Mononuclear cell (primary cell): ENCODE data around the gene ANKRD11. TPM values are rescaled to one million over a fixed set of nuclear protein-coding genes. Genes with fewer than 3 reads are reported as not detected.

Experiments used
- H3K27me3 ChIP-seq: 2 replicates; pipeline ENCODE4 v1.6.0; 2011; ENCODE audit warnings: low read length, control low read depth; ENCODE audit not compliant: insufficient read depth
- H3K4me1 ChIP-seq: 2 replicates; pipeline ENCODE4 v1.5.1; 2011; ENCODE audit warnings: mild to moderate bottlenecking, low read length, control low read depth; ENCODE audit not compliant: insufficient read depth
- H3K4me3 ChIP-seq: 2 replicates; pipeline ENCODE4 v1.5.1; 2011; ENCODE audit warnings: mild to moderate bottlenecking, low read length, moderate library complexity
- H3K9me3 ChIP-seq: 2 replicates; pipeline ENCODE4 v1.5.1; 2011; ENCODE audit warnings: low read depth, mild to moderate bottlenecking, control low read depth, low read length
- total RNA-seq: library from RNA; depleted of rRNA; stranded (reverse); fragments of >200 nt; gene quantifications from one replicate; pipeline ENCODE4 v1.2.3, GENCODE V29; 2012

The ANKRD11 gene
- total RNA-seq, 1 donor: 110 TPM

DNA sequence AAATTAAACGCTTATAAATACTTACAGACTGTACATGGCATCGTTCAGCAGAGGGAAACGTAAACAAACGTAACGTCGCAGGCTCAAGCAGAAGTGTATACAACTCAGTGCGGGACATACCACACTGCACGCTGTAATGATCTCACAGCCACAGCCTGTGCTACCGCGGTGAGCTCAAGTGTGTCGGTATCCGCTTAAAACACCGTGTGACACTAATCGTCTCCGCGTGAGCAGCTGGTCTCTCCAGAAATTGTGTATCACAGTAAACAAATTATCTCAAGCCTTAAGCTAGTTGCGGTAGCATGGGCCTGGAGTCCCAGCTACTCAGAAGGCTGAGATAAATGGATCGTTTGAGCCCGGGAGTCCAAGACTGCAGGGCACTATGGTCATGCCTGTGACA is 115.3 kb downstream of the ANKRD11 start:
- Histone ChIP-seq H3K4me3 (no peak overlapping the region), H3K27me3 (no peaks in the 10 kb centered on the region), H3K4me1 (peaks cover 36% of the 10 kb centered on the region), H3K9me3 (no peaks in the 10 kb centered on the region)

- Histone ChIP-seq H3K9me3 (no peaks in the 10 kb centered on the region), H3K4me3 (no peak overlapping the region), H3K4me1 (peaks cover 37% of the 10 kb centered on the region), H3K27me3 (no peaks in the 10 kb centered on the region)
These were observed 115.9 kb downstream of the ANKRD11 start for GRCh38 chr16:89374393-89374960.

DNA sequence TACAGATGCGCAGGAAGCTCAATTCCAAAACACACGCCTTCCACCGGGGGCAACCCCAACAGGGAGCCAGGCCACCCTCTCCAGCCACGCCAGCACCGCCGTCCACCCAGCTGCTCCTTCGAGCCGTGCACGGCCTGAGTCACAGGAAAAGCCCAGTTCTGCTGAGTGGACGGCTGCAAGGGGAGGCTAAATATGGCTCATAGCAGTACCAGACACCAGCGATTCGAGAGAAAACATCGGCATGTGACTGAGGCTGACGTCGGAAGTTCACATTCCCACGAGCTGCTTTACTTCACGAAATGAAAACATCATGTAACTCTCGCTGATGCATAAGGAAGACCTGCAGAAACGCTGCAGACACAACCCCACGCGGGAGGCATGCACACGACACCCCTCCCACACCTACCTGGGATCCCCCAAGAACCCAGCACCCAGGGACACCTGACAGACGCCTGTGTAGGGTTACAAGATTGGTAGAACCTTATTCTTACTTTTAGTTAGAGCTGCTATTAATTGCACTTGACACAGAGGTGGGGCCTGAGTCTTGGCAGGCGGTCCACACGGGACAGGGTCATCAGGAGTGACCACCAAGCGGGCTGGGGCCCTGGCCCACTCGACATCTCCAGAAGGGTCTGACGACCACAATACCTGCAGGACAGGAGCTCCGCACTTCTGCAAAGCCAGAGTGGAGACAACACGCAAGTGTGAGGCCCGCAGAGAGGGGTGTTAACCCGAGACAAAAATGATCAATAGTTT is 116.8 kb downstream of the ANKRD11 start:
- no peaks in the 10 kb centered on the region for H3K27me3 ChIP-seq
- peaks cover 37% of the 10 kb centered on the region for H3K4me1 ChIP-seq
- H3K9me3 ChIP-seq: no peaks in the 10 kb centered on the region
- no peak overlapping the region for H3K4me3 ChIP-seq

GRCh38 chr16:89371968-89372634 is 118.3 kb downstream of the ANKRD11 start:
- peaks cover 46% of the 10 kb centered on the region for H3K4me1 ChIP-seq
- no peaks in the 10 kb centered on the region for H3K27me3 ChIP-seq

DNA sequence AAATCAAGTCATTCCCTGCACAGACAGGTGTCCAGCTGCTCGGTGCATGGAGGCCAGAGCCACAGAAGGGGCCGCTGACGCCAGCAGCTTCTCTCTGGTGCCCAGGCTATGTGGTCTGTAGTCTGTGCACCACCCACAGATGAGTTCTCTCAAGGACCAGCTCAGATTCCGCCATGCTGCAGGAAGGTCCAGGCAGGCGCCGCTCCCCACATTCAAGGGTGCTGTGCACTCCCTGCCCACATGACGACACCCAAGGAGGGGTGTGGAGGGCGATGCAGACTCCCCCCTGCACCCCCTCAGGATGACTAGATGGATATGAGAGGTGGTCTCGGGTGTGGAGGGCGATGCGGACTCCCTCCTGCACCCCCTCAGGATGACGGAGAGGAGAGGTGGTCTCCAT is 119.0 kb downstream of the ANKRD11 start:
- H3K4me3 ChIP-seq: no peak overlapping the region
- H3K27me3 ChIP-seq: no peaks in the 10 kb centered on the region
- no peaks in the 10 kb centered on the region for H3K9me3 ChIP-seq
- H3K4me1 ChIP-seq: peaks cover 50% of the 10 kb centered on the region

More at GRCh38 chr16:89371968-89372634, 118.3 kb downstream of the ANKRD11 start:
- Histone ChIP-seq H3K9me3 (no peaks in the 10 kb centered on the region), H3K4me3 (no peak overlapping the region)

- Histone ChIP-seq H3K9me3 (no peaks in the 10 kb centered on the region), H3K27me3 (no peaks in the 10 kb centered on the region), H3K4me3 (no peak overlapping the region), H3K4me1 (peaks cover 54% of the 10 kb centered on the region)
These were observed 119.8 kb downstream of the ANKRD11 start for GRCh38 chr16:89370601-89371000.

DNA sequence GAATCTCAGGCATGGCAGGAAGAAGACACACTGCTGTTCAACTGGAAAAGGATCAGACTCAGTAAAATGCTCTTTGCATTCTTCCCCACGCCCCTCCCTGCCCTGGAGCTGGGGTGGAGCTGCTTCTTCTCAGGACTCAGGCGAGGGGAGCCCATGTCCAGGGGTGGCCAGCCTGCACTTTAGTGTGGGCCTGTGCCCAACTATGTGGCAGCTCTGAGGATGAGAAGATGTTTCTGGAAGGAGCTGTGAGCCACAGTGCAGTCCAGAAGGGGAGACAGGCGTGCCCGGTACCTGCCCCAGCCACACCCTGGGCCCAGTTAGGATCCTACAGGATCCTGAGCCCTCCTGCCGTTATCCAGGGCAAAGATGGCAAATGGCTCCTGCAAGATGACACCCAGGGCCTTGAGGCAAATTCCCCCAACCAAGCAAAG is 120.3 kb downstream of the ANKRD11 start:
- Histone ChIP-seq H3K27me3 (no peaks in the 10 kb centered on the region), H3K4me3 (no peak overlapping the region), H3K9me3 (no peaks in the 10 kb centered on the region), H3K4me1 (peaks cover 54% of the 10 kb centered on the region)

- Histone ChIP-seq H3K27me3 (no peaks in the 10 kb centered on the region), H3K4me1 (peaks cover 57% of the 10 kb centered on the region), H3K9me3 (no peaks in the 10 kb centered on the region), H3K4me3 (no peak overlapping the region)
These were observed 121.0 kb downstream of the ANKRD11 start for GRCh38 chr16:89369266-89369895.

DNA sequence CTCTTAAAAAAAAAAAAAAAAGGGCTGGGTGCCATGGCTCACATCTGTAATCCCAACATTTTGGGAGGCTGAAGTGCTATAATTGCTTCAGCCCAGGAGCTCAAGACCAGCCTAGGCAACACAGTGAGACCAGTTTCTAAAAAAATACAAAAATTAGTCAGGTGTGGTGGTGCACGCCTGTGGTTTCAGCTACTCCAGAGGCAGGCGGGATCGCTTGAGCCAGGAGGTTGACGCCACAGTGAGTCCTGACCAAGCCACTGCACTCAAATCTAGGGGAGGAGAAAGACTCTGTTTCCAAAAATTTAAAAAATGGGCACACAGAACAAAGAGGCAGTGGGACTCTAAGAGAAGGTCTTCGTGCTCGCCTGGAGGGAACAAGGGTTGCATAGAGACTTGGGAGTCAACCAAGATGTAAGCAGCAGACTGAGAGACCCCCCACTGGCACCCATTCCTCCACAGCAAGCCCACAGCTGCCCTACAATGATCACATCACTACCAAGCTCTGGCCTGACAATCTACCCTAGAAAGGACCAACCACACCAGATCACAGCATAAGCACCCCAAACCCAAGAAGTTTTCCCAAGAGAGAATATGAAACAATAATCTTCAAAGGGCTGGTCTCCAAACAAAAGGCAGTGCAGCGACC is 121.6 kb downstream of the ANKRD11 start:
- Histone ChIP-seq H3K4me3 (no peak overlapping the region), H3K4me1 (peaks cover 62% of the 10 kb centered on the region), H3K27me3 (no peaks in the 10 kb centered on the region), H3K9me3 (no peaks in the 10 kb centered on the region)

DNA sequence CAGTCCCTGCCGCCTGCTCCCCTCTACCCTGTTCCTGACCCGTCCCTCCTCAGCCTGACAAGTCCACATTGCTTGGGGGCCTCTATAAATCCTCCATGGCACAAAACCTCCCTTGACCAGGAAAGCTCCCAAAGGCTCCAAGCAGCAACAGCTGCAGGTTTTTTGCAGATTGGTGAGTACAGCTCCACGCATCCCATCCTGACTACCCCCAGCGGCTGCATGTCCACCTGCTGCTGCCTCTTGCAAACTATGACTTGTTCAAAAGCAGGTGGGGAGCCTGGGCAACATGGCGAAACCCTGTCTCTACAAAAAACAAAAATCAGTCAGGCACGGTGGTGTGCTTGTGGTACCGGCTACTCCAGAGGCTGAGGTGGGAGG is 122.8 kb downstream of the ANKRD11 start:
- no peak overlapping the region for H3K4me3 ChIP-seq
- no peaks in the 10 kb centered on the region for H3K27me3 ChIP-seq
- H3K9me3 ChIP-seq: no peaks in the 10 kb centered on the region
- H3K4me1 ChIP-seq: peaks cover 74% of the 10 kb centered on the region

- Histone ChIP-seq H3K4me3 (no peak overlapping the region), H3K9me3 (no peaks in the 10 kb centered on the region), H3K27me3 (no peaks in the 10 kb centered on the region), H3K4me1 (peaks cover 80% of the 10 kb centered on the region)
These were observed 123.5 kb downstream of the ANKRD11 start for GRCh38 chr16:89366561-89367537.

DNA sequence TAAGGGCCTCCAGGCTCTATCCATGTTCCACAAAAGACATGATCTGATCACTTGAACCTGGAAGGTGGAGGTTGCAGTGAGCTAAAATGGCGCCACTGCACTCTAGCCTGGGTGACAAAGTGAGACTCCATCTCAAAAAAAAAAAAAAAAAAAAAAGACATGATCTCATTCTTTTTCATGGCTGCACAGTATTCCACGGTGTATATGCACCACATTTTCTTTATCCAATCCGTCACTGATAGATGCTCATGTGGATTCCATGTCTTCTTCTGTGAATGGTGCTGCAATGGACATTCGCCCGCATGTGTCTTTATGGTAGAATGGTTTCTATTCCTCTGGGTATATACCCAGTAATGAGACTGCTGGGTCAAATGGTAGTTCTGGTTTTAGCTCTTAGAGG is 124.4 kb downstream of the ANKRD11 start:
- Histone ChIP-seq H3K4me1 (peaks cover 89% of the 10 kb centered on the region), H3K9me3 (no peaks in the 10 kb centered on the region), H3K27me3 (no peaks in the 10 kb centered on the region), H3K4me3 (no peak overlapping the region)

- peaks cover 92% of the 10 kb centered on the region for H3K4me1 ChIP-seq
- no peak overlapping the region for H3K4me3 ChIP-seq
- no peaks in the 10 kb centered on the region for H3K27me3 ChIP-seq
- no peaks in the 10 kb centered on the region for H3K9me3 ChIP-seq
These were observed 125.3 kb downstream of the ANKRD11 start for GRCh38 chr16:89365044-89365467.

- Histone ChIP-seq H3K4me1 (peaks cover 92% of the 10 kb centered on the region), H3K27me3 (no peaks in the 10 kb centered on the region), H3K9me3 (no peaks in the 10 kb centered on the region), H3K4me3 (no peak overlapping the region)
These were observed 125.8 kb downstream of the ANKRD11 start for GRCh38 chr16:89364606-89365005.
